ENCODE measurements around the gene ZFTA.

GRCh38 chr11:63765688-63766241 lies 2.8 kb downstream of the ZFTA start:
- TF ChIP-seq CTCF (IDR thresholded peaks at IDR 0.05) (no peak), POLR2A (IDR thresholded peaks at IDR 0.05) (no peak)

Data from right lobe of liver (tissue), 4 donors.